Coronary artery (tissue), 2 donors: Measurements from ENCODE around the gene INSC.

ENCODE experiments used
- DNase-seq: peaks from one replicate; pipeline ENCODE4 v3.0.0-alpha.2; 2017; ENCODE audit warnings: low spot score
- H3K27ac ChIP-seq, 2 donors: fragments of 200-600 bp; sonication (generic); one replicate each; pipeline ENCODE4 v1.5.1; 2016 to 2019
- H3K4me3 ChIP-seq: fragments of 200-600 bp; sonication (generic); 2 replicates; pipeline ENCODE4 v1.5.1; 2016; ENCODE audit warnings: mild to moderate bottlenecking, moderate library complexity
- TF ChIP-seq, protein P1 (sequence below): fragments of 200-600 bp; sonication (generic); IDR thresholded peaks from one replicate; pipeline ENCODE4 v1.5.1; 2019; ENCODE audit warnings: antibody characterized with exemption

INSC gene

DNA sequence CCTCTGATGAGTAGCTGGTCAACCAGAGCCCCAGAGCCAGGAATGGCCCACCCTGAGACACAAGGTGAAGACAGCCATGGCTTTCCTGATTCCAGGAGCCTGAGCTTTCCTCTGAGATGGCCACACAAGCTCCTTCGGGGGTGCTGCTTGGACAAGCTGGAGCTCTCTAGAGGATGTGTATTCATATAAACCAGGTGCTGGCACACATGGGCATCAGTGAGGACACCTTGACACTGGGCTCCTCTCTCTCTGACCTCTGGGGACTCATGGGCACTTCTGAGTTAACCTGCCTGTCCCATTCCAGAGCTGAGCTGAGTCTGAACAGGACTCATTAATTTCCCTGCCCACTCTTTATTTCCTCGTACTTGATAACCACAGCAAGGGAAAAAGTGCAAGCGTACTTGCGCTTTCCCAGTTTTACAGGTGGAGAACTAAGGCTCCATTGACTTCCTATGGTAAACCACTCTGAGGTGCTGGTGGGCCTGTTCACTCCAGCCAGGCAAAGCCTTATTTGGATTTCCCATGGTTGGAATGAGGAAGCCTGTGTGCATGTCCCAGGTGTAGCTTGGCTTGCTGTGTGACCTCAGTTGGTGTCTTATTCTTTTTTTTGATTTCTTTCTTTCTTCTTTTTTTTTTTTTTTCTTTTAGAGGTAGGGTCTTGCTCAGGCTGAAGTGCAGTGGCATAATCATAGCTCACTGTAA is 25.4 kb downstream of the INSC start:
- H3K4me3 ChIP-seq, result no peak overlapping the region
- DNase-seq, result no peak
- H3K27ac ChIP-seq, result no peak overlapping the region
- TF ChIP-seq, protein P1, sequence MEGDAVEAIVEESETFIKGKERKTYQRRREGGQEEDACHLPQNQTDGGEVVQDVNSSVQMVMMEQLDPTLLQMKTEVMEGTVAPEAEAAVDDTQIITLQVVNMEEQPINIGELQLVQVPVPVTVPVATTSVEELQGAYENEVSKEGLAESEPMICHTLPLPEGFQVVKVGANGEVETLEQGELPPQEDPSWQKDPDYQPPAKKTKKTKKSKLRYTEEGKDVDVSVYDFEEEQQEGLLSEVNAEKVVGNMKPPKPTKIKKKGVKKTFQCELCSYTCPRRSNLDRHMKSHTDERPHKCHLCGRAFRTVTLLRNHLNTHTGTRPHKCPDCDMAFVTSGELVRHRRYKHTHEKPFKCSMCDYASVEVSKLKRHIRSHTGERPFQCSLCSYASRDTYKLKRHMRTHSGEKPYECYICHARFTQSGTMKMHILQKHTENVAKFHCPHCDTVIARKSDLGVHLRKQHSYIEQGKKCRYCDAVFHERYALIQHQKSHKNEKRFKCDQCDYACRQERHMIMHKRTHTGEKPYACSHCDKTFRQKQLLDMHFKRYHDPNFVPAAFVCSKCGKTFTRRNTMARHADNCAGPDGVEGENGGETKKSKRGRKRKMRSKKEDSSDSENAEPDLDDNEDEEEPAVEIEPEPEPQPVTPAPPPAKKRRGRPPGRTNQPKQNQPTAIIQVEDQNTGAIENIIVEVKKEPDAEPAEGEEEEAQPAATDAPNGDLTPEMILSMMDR, result no peak

- TF ChIP-seq, protein P1, result no peak
- no peak overlapping the region for H3K27ac ChIP-seq
- H3K4me3 ChIP-seq, result no peak overlapping the region
- no peak for DNase-seq
Measured at GRCh38 chr11:15141381-15141780, 26.7 kb downstream of the INSC start.

- no peak overlapping the region for H3K27ac ChIP-seq
- no peak for DNase-seq
- no peak overlapping the region for H3K4me3 ChIP-seq
- TF ChIP-seq, protein P1, result no peak
Measured at GRCh38 chr11:15142838-15143237, 28.1 kb downstream of the INSC start.

GRCh38 chr11:15143855-15144254 is 29.1 kb downstream of the INSC start:
- TF ChIP-seq, protein P1, result no peak
- no peak overlapping the region for H3K27ac ChIP-seq
- no peak overlapping the region for H3K4me3 ChIP-seq
- DNase-seq, result no peak

GRCh38 chr11:15144347-15144746 is 29.6 kb downstream of the INSC start:
- no peak overlapping the region for H3K27ac ChIP-seq
- H3K4me3 ChIP-seq, result no peak overlapping the region
- DNase-seq, result no peak
- TF ChIP-seq, protein P1, result no peak

- no peak overlapping the region for H3K27ac ChIP-seq
- DNase-seq, result no peak
- no peak overlapping the region for H3K4me3 ChIP-seq
- TF ChIP-seq, protein P1, result no peak
Measured at GRCh38 chr11:15145151-15145550, 30.4 kb downstream of the INSC start.

- TF ChIP-seq, protein P1, result no peak
- DNase-seq, result no peak
- H3K27ac ChIP-seq, result peak overlapping the region in 1 of 2 donors; percentile 11
- H3K4me3 ChIP-seq, result no peak overlapping the region
Measured at GRCh38 chr11:15145615-15146014, 30.9 kb downstream of the INSC start.
